B cell (primary cell): ENCODE data around the gene COL25A1.

Experiments
- CTCF ChIP-seq: fragments of 200-600 bp; IDR thresholded peaks from one replicate; pipeline ENCODE4 v1.8.0; 2022; ENCODE audit warnings: antibody characterized with exemption, mild to moderate bottlenecking
- EZH2 ChIP-seq: IDR thresholded peaks from 2 replicates; pipeline ENCODE4 v1.6.1; 2012; ENCODE audit warnings: borderline replicate concordance, low read depth, mild to moderate bottlenecking, moderate library complexity, low read length; ENCODE audit not compliant: insufficient read depth, poor library complexity, severe bottlenecking

DNA sequence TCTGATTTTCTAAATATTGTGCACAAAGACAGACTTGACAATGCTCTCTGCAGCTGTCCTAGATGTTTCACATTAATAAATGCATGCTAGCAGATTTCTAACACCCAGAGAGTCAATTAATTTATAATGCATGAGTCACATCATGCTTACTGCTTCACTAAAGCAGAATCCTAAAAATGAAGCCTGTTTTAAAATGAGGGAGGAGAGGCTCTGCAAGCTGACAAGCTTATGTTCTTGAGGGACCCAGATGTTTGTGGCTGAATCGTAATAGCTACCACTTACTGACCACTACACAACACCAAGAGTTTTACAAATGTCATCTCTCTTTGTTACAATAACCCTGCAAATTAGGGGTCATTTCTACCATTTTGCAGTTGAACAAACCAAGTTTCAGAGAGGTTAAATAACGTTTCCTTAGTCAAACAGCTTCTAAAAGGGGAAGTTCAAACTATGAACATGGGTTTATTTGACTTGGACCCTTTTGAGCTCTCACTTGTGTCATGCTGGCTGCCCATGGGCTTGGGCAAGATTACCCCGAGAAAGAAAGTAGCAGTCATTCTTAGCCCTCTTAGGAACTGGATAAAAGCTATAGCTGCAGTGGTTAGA lies 276.9 kb downstream of the COL25A1 start:
- no peak for TF ChIP-seq CTCF
- TF ChIP-seq EZH2 = no peak
